SIG-M5 treated with dmso at 0.1 percent for 504 hours (cell line): Measurements from ENCODE around the gene PRKCD.

ENCODE experiments used
- DNase-seq: peaks from one replicate; lab custom pipeline; 2025; ENCODE audit not compliant: unreplicated experiment; lab: John Stamatoyannopoulos, UW

The PRKCD gene

DNA sequence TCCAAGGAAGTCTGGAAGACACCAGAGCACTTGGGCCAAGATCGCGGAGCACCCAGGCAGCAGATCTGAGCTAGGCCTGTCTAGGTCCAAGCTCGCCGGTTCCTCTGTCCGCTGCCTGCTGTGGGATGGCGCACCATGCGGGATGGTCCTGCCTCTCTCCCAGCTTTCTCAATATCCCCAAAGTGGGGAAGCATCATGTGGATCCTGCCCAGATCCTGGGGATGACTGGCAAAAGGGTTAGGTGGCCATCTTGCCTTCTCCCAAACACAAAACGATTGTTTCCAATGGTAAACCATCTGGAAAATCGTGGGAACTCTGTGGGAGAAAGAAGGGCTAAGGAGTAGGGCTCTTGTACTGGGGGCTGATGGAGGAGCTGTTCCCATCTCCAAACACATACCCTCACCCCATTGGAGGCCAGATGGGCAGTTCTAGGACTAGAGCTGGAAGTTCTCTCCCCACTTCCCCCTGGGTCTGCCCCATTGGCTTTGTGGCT lies 8.9 kb downstream of the PRKCD start:
- no peak for DNase-seq

DNA sequence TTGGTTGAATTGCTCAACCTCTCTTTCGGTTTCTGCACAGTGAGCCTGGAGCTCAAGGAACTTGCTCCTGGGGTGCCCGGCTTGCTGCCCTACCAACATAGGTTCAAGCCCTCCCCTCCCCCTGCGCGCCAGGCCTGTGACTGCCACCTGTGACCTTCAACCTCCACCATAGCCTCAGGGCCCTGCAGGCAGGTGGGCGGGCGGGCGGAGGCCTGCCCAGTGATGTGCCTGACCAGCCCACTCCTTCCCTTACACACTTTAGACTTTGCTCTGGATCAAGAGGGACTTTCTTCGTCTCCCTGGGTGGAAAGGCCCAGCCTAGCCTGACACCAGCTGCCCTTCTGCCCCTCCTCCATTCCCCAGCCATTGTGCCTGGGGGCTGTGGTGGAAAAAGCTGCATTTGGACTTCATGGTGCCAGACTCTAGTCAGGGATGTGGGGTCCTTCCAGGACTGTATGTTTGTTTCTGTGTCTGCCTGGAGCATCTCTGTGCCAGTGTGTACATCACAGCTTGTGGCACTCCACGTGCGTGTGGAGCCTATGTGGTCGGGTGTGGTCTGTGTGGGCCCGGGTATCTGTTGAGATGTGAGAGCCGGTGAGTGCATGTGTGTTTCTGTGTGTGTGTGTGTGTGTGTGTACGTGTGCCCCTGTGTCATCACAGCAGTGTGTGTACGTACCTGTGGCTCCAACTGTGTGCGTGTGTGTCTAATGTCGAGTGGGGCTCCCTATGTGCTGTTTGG lies 9.5 kb downstream of the PRKCD start:
- DNase-seq = peak; percentile 93

DNA sequence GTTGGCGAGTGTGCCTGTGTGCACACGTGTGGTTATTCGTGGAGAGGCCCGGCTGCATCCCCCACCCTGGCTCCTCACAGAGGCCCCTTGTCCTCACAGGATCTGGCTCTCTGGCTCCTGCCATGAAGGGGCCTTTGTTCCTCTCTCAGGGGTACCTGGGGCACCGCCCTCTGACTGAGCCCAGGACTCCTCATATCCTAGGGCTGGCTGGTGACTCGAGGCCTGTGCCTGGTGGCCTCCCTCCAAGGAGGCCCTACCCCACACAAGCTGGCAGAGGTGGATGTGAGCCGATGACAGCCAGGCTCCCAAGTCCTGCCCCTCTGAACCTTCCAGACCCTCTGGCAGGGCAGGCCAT lies 10.0 kb downstream of the PRKCD start:
- no peak for DNase-seq

DNA sequence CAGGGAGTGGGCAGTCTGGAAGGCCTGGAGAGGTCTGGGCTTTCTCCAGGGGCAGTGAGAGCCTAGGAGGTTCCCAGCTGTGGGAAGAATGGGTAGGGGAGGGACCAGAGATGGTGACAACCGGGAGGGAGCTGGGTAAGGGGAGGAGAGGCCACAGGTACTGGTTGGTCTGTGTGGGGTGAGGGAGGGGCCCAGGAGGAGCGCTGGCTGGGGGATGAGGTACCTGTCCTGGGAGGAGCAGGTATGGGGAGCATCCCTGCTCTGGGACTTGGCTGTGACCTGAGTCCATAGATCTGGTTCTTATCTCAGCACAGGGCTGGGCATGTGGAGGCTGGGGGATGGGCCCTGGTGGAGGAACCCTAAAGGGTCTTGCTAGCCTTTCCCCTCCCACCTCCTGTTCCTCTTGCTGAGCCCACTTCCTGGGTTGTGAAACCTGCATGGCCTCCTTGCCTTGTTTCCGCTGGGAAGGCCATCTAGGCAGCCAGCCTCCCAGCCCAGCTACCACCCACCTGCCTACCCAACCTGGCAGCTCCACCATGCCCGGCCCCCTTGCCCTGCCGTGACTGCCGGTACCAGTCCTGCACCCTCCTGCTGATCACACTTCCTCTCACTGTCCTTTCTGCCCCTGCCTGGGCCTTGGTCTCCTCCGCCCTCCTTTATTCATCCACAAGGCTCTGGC lies 11.0 kb downstream of the PRKCD start:
- DNase-seq = peak; percentile 80

DNA sequence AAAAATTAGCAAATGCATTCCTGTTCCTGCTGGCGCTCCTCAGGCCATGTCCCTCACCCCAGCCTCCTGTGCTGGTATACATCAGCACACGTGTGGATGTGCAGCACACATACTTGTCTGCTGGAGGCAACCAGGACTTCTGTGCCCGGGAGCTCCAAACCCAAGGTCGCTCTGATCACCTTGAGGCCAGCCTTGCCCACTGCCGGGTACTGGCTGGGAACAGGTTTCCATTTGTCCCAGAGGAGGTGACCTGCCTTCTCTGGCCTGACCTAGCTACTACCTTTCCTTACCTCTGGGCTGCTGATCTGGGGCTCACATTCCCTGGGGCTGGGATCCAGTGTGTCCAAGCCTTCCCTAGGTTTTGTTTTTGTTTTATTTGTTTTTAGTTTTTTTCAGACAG lies 12.1 kb downstream of the PRKCD start:
- DNase-seq = no peak

DNA sequence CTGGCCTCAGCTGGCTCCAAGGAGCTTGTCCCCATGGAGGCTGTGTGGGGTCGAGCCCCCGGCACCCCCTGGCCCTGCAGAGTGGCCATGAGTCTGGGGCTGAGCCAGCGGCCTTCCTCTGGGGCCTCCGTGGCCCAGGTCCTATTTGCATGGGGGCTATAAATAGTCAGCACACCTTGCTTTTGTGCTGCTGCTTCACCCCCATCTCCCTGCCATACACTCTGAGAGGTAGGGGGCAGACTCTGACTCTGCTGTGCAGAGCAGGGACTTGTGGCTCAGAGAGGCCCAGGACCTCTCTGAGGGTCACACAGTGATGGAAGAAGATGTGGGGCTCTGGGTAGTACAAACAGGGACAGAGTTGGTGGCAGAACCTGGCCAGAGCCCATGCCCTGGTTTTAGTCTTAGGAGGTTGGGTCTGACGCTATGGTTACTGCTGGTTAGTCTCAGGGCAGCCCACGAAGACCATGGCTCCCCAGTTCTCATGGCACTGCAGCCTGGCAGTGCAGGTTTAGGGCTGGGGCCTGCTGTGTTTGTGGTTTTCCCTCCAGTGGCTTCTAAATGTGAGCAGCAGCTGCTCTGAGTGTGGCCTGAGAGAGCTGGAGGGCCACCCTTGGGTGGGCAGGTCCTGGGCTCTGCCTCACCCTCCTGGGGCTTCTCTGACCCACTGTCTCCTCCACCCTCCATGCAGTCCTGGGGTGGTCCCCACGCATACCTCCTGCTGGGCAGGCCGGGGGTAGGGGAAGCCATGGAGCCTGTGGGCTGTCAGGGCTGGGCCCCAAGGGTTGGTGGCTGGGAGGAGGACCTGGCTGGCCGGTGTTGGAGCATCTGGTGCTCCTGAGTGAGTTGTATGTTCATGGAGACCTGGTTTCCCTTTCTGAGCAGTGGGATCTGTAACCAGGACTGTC lies 13.6 kb downstream of the PRKCD start:
- DNase-seq = no peak

DNA sequence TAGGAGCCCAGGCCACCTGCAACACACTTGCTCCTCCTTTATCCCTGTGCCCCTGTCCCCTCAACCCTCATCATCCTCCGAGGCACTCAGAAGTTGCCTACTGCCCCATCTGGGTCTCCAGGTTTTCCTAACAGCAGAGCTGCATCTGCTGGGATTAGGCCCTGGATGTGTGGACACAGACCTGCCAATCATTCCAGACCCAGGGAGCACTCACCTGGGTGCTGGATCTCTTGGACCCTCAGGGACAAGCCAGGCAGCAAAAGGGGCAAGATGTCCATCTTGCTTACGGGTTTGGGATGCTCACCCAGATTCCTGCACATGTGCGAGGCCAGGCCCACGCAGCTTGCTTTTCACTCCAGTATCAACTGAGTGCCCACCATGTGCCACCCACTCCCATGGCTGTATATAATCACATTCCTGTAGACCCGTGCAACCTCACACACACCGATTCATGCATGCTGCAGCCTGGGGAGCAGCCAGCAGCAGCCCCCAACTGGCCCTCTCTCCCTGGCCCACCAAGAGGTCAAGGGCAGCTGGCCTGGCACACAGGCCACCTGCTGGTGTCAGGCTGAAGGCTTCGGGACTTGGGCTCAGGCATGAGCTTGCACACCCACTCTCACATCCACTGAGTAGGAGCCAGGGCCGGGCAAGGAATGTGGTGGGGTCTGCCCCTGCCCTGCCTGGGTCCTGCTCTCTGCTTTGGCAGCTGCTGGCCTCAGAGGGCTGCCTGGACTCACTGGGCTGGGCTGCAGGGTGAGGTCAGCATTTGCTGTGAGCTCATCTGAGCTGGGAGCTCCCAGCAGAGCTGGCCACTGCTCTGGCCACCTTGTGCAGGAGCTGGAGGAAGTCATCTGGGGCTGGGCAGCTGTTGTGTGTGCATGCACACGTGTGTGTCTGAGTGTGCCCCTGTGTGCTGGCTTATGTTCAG lies 14.9 kb downstream of the PRKCD start:
- no peak for DNase-seq

DNA sequence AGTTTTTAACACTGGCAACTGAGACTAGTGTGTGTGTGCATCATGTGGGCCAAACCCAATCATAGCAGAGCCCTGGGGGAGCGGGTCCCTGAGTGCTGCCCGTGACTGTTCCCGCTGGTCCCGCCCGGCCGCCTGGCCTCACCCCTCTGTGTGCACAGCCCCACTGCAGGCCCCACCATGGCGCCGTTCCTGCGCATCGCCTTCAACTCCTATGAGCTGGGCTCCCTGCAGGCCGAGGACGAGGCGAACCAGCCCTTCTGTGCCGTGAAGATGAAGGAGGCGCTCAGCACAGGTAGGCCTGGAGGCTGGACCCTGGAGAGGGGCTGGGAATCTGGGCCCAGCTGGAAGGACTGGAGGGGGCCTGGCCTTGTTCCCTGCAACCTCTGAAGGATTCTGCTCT lies 17.2 kb downstream of the PRKCD start:
- no peak for DNase-seq

DNA sequence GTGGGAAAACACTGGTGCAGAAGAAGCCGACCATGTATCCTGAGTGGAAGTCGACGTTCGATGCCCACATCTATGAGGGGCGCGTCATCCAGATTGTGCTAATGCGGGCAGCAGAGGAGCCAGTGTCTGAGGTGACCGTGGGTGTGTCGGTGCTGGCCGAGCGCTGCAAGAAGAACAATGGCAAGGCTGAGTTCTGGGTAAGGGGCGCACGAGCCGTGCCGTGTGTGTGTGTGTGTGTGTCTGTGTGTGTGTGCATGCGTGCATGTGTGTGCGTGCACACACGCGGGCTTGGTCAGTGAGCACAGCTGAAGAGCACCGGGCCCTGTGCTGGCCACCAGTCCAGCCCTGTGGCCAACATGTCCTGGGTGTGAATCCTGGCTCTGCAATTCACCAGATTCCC lies 18.6 kb downstream of the PRKCD start:
- no peak for DNase-seq

DNA sequence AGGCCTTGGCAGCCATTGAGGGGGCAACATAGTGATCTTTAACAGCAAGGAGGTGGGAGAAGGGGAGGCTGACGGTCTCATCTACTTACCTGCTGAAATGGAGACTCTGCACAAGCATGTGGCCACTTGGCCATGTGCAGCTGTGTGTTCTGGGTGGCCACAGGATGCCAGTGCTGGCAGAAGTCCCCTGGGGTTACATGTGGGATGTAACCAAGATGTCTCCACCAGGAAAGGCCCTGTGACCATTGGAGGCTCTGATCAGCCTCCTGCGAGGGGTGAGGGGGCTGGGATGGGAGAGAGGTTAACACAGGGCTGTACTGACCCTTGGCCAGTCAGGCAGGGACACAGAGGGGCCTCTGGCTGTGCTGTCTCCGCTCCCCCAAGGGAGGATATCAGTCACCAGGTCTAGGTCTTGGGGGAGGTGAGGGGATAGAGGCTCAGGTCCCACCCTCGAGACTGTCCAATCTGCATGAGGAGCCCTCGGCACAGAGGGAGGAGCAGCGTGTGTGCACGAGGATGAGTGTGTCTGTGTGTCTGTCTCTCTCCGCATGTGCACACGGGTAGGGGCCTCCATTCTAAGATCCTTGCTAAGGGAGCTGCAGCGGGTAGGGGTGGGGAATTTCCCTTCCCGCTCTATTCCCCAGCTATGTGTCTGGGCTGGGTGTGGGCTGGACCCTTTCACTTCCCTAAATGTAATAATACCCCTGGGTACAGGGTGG lies 19.5 kb downstream of the PRKCD start:
- DNase-seq = peak; percentile 91

DNA sequence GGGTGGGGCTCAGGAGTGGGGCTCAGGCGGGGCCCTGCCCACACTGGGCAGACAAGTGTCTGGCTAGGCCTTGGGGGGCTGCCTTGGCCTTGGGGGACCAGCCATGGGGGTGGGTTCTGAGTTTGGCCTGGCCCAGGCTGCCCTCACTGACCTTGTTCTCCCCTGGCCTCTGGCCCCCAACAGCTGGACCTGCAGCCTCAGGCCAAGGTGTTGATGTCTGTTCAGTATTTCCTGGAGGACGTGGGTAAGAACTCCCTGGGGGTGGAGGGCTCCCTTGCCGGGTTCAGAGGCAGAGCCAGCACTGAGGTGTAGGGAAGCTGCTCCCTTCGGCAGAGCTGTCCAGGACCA lies 20.0 kb downstream of the PRKCD start:
- DNase-seq = no peak

DNA sequence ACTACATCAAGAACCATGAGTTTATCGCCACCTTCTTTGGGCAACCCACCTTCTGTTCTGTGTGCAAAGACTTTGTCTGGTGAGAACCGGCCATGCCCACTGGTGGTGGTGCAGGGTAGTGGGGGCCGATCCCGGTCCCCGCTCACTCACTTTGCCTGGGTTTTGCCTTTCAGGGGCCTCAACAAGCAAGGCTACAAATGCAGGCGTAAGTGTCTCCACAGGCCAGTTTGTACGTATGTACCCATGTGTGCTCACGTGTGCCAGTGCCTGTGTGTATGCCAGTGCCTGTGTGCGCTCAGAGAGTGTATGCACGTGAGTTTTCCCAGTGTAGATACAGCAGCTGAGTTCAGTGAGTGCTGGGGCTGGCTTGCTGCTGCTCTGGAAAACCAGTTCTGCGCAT lies 20.5 kb downstream of the PRKCD start:
- no peak for DNase-seq

DNA sequence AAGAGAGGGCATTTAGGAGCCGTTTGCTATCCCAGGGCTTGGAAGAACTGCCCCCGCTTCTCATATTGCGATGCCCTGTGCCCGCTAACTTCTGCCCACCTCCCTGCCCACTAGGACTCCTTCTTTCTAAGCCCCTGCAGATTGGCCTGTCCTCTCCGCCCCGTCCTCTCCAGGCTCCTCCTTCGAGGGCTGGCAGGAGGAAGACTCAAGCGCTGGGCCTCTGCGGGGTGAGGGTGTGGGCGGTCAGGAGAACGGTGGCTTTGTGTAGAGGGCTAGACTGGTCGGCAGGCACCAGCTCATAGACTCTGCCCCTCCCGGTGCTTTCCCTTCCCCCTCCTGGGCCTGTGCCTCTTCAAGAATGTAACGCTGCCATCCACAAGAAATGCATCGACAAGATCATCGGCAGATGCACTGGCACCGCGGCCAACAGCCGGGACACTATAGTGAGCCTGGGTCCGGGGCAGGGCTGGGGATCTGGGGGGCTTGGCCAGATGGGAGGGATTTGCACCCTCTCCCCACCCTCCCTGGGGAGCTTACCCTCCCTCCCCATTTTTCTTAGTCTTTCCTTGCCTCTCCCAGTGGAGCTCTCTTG lies 21.9 kb downstream of the PRKCD start:
- DNase-seq = no peak

DNA sequence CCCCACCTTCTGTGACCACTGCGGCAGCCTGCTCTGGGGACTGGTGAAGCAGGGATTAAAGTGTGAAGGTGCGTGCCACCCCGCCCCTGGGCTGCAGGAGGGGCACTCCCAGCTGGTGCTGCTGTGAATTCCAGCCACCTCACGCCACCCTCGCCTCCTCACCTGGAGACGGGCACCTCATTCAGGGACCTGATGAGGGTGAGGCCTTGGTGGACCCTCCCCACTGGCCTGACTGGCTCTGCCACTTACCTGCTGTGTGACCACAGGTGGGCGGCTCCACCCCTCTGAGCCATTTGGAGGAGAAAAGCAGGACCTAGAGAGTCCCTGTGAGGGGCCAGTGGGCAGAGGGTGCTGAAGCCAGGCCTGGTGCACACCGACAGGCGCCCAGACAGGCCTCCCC lies 22.5 kb downstream of the PRKCD start:
- DNase-seq = no peak

DNA sequence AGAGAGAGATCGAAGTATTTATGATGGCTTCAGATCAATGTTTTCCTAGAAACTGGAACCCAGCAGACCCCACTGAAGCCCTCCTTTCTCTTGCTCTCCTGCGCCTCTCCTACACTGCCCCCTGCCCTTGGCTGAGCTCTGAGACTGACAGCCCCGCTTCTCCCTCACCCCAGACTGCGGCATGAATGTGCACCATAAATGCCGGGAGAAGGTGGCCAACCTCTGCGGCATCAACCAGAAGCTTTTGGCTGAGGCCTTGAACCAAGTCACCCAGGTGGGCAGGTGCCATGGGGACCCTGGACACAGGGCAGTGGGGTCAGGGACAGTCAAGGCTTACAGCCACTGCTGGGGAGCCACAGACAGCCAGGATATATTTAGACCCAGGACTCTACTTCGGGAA lies 23.7 kb downstream of the PRKCD start:
- no peak for DNase-seq

DNA sequence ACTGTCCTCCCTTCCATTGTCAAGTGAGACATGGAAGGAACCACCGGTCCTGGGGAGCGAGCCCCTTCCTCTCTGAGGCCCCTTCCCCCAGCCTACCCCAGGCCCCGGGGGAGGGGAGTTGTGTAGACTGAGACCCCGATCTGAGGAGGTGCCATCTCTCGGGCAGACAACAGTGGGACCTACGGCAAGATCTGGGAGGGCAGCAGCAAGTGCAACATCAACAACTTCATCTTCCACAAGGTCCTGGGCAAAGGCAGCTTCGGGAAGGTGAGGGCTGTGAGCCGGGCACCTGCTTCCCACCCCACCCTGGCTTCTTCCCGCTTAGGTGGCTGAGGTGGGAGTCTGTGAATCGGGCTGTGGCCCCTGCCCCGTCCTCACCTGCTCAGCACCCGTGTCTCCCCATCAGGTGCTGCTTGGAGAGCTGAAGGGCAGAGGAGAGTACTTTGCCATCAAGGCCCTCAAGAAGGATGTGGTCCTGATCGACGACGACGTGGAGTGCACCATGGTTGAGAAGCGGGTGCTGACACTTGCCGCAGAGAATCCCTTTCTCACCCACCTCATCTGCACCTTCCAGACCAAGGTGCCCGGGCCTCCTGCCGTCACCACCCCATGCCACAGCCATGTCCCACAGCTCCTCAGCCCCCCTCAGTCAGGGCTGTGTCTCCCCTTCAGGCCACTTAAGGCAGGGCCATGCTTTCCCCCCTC lies 24.9 kb downstream of the PRKCD start:
- DNase-seq = no peak

DNA sequence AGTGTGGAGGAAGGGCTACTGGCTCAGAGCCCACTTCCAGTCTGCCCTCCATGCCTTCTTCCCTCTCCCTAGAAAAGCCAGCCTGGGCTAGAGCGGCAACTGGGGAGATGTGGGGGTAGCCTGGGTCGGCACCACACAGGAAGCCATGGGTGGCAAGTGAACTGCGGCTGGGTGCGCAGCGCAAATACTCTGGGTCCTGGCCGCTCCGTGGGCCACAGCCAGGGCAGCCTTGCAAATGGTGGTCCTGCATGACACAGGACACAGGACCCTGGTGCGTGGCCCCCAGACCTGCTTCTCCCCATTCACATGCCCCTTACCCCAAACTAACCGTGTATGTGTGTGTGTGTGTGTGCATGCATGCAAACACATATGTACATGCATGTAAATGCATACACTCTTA lies 25.7 kb downstream of the PRKCD start:
- DNase-seq = no peak

DNA sequence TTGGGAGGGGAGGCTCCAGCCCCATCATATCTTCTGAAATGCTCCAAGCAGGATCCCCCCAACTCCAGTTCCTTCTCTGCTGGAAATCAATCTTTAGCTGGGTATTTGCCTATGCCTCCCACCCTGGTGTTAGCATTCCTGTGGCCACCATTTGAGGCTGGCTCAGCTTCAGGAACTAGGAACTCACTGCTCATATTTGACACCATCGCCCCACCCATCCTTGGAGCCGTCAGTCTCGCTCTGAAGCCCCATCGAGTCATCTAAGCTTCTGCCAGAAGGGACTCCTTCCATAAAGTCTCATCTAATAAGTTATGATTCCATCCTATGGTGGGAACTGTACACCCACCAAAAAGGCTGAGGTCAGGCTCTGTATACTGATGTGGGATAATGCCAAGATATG lies 26.4 kb downstream of the PRKCD start:
- DNase-seq = no peak

DNA sequence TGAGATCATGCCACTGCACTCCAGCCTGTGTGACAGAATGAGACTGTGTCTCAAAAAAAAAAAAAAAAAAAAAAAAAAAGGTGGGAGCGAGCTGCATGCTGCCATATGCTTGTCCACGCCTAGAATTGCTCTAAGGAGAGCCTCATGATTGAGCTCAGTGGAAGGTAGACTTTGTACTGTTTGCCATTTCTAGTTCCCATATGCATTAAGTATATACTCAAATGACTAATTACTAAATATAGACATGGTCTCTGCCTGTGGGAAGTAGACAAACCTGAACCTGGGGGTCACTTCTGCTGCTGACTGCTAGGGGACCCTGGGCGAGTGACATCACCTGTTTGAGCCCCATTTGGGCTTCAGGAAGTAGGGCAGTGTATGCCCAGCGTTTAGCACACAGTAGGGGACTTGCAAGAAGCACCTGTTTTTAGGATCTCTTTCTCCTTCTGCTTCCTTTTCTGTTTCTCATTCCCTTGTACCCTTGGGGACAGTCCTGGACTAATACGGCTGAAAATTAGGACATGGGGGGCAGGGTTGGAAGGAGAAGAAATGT lies 27.2 kb downstream of the PRKCD start:
- DNase-seq = no peak
